Skeletal muscle satellite cell (primary cell): ENCODE measurements around the gene ABHD13.
"Not testable (repeated sequence)": the region's sequence is repeated elsewhere in the genome, so short reads cannot be mapped to it uniquely, and the experiment has no call there.

Source experiments
- H3K27me3 ChIP-seq: 2 replicates; pipeline ENCODE4 v1.7.0; 2013; ENCODE audit warnings: low read length; ENCODE audit not compliant: control insufficient read depth, insufficient read depth
- H3K36me3 ChIP-seq: 2 replicates; pipeline ENCODE4 v1.7.0; 2013; ENCODE audit warnings: mild to moderate bottlenecking, control low read depth, low read length; ENCODE audit not compliant: insufficient read depth
- H3K4me1 ChIP-seq: 2 replicates; pipeline ENCODE4 v1.7.0; 2013; ENCODE audit warnings: low read length; ENCODE audit not compliant: control insufficient read depth, insufficient read depth
- H3K4me2 ChIP-seq: 2 replicates; pipeline ENCODE4 v1.7.0; 2013; ENCODE audit warnings: mild to moderate bottlenecking, low read length
- H3K4me3 ChIP-seq: 2 replicates; pipeline ENCODE4 v1.7.0; 2013; ENCODE audit warnings: low read length
- H3K9ac ChIP-seq: 2 replicates; pipeline ENCODE4 v1.7.0; 2013; ENCODE audit warnings: mild to moderate bottlenecking, low read depth, low read length, moderate library complexity
- H3K9me3 ChIP-seq: replicated peaks from 2 replicates; pipeline ENCODE4 v1.7.0; 2013; ENCODE audit warnings: mild to moderate bottlenecking, control low read depth, low read length

The ABHD13 gene

DNA sequence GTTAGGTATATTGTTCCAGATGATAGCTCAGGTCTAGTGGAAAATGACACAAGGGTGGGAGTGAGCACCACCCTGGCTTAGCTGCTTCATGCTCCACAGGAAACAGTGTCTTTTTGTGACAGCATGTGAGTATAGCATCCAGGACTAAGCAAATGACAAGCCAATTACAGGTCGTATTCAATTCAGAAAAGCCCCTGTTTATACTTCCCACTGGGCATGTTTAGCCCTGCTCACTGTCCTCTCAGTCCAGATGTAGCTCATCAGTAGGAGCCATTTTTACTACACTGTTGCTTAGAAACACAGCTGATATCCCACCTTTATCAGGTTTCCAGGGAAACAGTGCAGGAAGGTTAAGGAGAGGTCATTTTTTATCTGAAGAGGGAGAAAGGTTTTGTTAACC lies 8.0 kb downstream of the ABHD13 start:
- Histone ChIP-seq H3K9ac (no peak overlapping the region), H3K9me3 (no peaks in the 10 kb centered on the region), H3K4me1 (peaks cover 6% of the 10 kb centered on the region), H3K36me3 (no peaks in the 10 kb centered on the region), H3K4me3 (no peak overlapping the region), H3K4me2 (no peak overlapping the region), H3K27me3 (no peaks in the 10 kb centered on the region)

- peak overlapping the region; percentile 24 for H3K4me2 ChIP-seq
- no peaks in the 10 kb centered on the region for H3K27me3 ChIP-seq
- H3K4me3 ChIP-seq: no peak overlapping the region
- peaks cover 6% of the 10 kb centered on the region for H3K4me1 ChIP-seq
- H3K9ac ChIP-seq: peak overlapping the region; percentile 23
- no peaks in the 10 kb centered on the region for H3K36me3 ChIP-seq
- H3K9me3 ChIP-seq: no peaks in the 10 kb centered on the region
These were observed 9.6 kb downstream of the ABHD13 start for GRCh38 chr13:108227651-108228272.

- H3K9ac ChIP-seq: no peak overlapping the region
- H3K9me3 ChIP-seq: no peaks in the 10 kb centered on the region
- H3K4me1 ChIP-seq: peaks cover 6% of the 10 kb centered on the region
- H3K4me3 ChIP-seq: no peak overlapping the region
- no peaks in the 10 kb centered on the region for H3K36me3 ChIP-seq
- H3K27me3 ChIP-seq: no peaks in the 10 kb centered on the region
- H3K4me2 ChIP-seq: no peak overlapping the region
These were observed 12.2 kb downstream of the ABHD13 start for GRCh38 chr13:108230377-108230776.

- no peaks in the 10 kb centered on the region for H3K36me3 ChIP-seq
- H3K27me3 ChIP-seq: no peaks in the 10 kb centered on the region
- no peak overlapping the region for H3K4me2 ChIP-seq
- H3K4me1 ChIP-seq: no peaks in the 10 kb centered on the region
- no peak overlapping the region for H3K4me3 ChIP-seq
- H3K9ac ChIP-seq: no peak overlapping the region
- H3K9me3 ChIP-seq: no peaks in the 10 kb centered on the region
These were observed 31.0 kb downstream of the ABHD13 start for GRCh38 chr13:108249150-108249549.

GRCh38 chr13:108257248-108257647 lies 39.1 kb downstream of the ABHD13 start:
- Histone ChIP-seq H3K9ac (no peak overlapping the region), H3K9me3 (no peaks in the 10 kb centered on the region), H3K4me1 (no peaks in the 10 kb centered on the region), H3K4me2 (no peak overlapping the region), H3K4me3 (no peak overlapping the region), H3K36me3 (no peaks in the 10 kb centered on the region), H3K27me3 (no peaks in the 10 kb centered on the region)

DNA sequence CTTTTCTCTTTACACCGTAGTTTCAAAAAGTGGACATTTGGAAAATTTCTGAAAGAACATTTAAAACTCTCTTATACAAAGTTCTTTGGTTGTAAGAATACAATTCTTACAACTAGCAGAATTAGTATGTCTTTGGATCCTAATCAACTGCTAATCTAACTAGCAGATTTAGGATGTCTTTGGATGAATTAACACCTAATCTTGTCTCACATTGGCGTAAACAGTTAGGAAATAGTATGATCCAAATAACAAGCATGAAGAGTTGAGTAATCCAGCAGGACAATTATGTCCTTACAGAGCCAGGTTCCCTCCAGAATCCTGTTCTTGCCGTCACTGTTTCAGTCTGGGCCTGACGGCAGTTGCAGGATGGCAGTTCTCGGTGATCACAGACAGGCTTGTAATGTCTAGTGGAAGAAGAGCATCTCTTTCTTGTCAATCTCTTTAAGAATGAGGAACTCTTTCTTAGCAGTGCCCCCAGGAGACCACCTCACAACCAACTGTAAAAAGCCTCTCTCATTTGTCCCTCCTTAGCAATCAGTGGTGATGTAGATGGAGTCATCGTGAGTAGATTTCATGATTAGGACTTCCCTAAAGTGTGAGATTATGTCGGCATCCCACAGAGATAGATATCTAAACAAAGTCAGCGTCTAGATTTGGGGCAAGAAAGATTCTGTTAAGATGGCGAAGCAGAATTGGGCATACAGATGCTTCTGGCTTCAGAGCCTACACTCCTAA lies 45.6 kb downstream of the ABHD13 start:
- H3K4me2 ChIP-seq: no peak overlapping the region
- H3K9me3 ChIP-seq: no peaks in the 10 kb centered on the region
- no peaks in the 10 kb centered on the region for H3K36me3 ChIP-seq
- no peak overlapping the region for H3K9ac ChIP-seq
- no peaks in the 10 kb centered on the region for H3K4me1 ChIP-seq
- no peaks in the 10 kb centered on the region for H3K27me3 ChIP-seq
- H3K4me3 ChIP-seq: no peak overlapping the region

DNA sequence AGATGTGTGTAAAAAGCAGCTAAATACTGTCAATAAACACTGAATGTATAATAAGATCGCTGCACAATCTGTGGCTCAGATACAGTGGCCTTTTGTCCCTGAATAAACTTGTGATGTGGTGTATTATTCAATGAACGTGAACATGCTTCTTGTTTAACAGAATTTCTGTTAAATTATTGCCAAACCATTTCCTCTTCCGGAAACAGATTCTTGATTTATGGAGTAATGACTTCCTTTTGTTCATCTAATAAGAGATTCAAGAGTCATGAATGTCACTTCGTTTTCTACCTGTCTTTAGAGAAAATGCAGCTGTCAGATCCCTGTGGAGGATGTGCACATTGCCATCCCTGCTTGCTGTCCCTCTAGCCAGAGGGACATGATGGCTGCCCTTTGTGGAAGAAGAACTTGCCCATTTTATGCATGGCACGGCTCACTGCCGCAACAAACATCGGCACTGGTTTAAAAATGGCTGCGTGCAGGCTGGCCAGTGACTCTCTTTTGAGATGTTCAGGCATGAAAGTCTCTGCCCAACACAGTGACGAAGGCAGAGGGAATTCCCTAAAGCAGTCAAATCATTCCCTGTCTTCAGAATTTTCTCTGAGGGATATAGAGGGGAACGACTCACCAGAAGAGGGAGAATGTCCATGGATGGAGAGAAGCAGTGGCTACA lies 48.3 kb downstream of the ABHD13 start:
- Histone ChIP-seq H3K4me1 (peaks cover 16% of the 10 kb centered on the region), H3K9ac (no peak overlapping the region), H3K36me3 (no peaks in the 10 kb centered on the region), H3K4me3 (no peak overlapping the region), H3K9me3 (no peaks in the 10 kb centered on the region), H3K4me2 (no peak overlapping the region), H3K27me3 (no peaks in the 10 kb centered on the region)

DNA sequence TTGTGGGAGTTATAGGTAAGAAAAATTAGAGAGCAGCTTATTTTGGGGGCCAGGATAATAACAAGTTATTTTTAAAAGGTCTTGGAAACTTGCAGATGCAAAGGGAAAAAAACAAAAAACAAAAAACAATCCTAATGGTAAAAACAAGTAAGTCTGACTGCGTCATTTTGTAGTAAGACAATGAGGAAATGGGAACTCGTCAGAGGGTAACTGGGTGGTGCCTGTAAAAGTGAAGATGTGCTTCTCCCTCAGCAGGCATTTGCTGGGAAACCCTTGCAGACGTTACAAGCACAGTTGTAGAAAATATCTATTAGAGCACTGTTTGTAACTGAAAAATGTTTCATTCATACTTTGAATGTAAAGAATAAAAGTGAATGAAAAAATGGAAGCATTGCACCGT lies 49.2 kb downstream of the ABHD13 start:
- Histone ChIP-seq H3K4me1 (peaks cover 18% of the 10 kb centered on the region), H3K36me3 (no peaks in the 10 kb centered on the region), H3K9ac (no peak overlapping the region), H3K9me3 (no peaks in the 10 kb centered on the region), H3K27me3 (no peaks in the 10 kb centered on the region), H3K4me3 (no peak overlapping the region), H3K4me2 (no peak overlapping the region)

DNA sequence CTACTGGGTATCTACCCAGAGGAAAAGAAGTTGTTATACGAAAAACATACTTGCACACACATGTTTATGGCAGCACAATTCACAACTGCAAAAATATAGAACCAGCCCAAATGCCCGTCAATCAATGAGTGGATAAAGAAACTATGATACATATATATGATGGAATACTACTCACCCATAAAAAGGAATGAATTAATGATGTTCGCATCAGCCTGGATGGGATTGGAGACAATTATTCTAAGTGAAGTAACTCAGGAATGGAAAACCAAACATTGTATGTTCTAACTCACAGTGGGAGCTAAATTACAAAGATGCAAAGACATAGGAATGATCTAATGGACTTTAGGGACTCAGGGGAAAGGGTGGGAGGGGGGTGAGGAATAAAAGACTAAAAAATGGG lies 49.7 kb downstream of the ABHD13 start:
- not testable (repeated sequence) for H3K4me3 ChIP-seq, H3K9me3 ChIP-seq, H3K36me3 ChIP-seq, H3K27me3 ChIP-seq, H3K9ac ChIP-seq, H3K4me2 ChIP-seq
- peaks cover 20% of the 10 kb centered on the region for H3K4me1 ChIP-seq

- Histone ChIP-seq H3K27me3 (no peaks in the 10 kb centered on the region), H3K4me1 (peaks cover 20% of the 10 kb centered on the region), H3K4me2 (no peak overlapping the region), H3K4me3 (no peak overlapping the region), H3K36me3 (no peaks in the 10 kb centered on the region), H3K9me3 (no peaks in the 10 kb centered on the region), H3K9ac (no peak overlapping the region)
These were observed 50.4 kb downstream of the ABHD13 start for GRCh38 chr13:108268466-108269112.

- peak within 1 kb of the TSS; percentile 62 for H3K4me3 ChIP-seq
- H3K36me3 ChIP-seq: no peaks in the 10 kb centered on the region
- H3K27me3 ChIP-seq: no peaks in the 10 kb centered on the region
- H3K9ac ChIP-seq: peak within 1 kb of the TSS; percentile 17
- peaks cover 20% of the 10 kb centered on the region for H3K4me1 ChIP-seq
- no peaks in the 10 kb centered on the region for H3K9me3 ChIP-seq
- H3K4me2 ChIP-seq: peak within 1 kb of the TSS; percentile 80
These were observed 51.6 kb downstream of the ABHD13 start, which contains the start of gene TNFSF13B for GRCh38 chr13:108269601-108270328. TNFSF13B (plus strand) TSS chr13:108269718; CDS start chr13:108269896, 178 bp downstream.
